Measurements from ENCODE around the gene CD70.
"Not testable (repeated sequence)": the region's sequence is repeated elsewhere in the genome, so short reads cannot be mapped to it uniquely, and the experiment has no call there.

CD70 gene, protein sequence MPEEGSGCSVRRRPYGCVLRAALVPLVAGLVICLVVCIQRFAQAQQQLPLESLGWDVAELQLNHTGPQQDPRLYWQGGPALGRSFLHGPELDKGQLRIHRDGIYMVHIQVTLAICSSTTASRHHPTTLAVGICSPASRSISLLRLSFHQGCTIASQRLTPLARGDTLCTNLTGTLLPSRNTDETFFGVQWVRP

GRCh38 chr19:6590827-6591319, at the start of gene CD70:
Gene CD70, minus strand, starts transcription at chr19:6591150. Its CDS starts 148 bp downstream, at chr19:6591002.
- peak; percentile 67 for DNase-seq

- DNase-seq = not testable (repeated sequence)
Observed at GRCh38 chr19:6640333-6640732, 49.4 kb upstream of the CD70 start.

DNA sequence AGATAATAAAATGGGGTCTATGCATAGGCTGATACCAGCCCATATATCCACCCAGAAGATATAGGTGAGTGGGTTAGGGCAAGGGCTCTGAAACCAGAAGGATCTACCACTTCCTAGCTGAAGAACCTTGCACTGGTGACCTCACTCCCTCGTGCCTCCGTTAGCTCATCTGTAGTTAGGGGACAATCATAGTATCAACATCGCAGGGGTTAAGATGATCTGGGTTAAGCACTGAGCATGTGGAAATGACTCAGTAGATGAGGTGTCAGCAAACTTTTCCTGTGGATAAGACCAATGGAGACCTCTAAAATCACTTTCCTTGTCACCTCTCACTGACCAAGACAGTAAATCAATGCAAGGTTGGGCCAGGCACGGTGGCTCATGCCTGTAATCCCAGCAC, 48.5 kb upstream of the CD70 start:
- no peak for DNase-seq

DNA sequence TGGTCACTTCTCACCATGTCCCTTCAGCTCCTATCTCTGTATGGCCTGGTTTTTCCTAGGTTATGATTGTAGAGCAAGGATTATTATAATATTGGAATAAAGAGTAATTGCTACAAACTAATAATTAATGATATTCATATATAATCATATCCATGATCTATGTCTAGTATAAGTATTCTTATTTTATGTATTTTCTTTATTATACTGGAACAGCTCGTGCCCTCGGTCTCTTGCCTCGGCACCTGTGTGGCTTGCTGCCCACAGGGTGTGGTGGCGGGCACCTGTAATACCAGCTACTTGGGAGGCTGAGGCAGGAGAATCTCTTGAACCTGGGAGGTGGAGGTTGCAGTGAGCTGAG, 42.5 kb upstream of the CD70 start:
- DNase-seq = not testable (repeated sequence)

- DNase-seq = peak; percentile 81
Observed at GRCh38 chr19:6632747-6633455, 42.0 kb upstream of the CD70 start.

DNA sequence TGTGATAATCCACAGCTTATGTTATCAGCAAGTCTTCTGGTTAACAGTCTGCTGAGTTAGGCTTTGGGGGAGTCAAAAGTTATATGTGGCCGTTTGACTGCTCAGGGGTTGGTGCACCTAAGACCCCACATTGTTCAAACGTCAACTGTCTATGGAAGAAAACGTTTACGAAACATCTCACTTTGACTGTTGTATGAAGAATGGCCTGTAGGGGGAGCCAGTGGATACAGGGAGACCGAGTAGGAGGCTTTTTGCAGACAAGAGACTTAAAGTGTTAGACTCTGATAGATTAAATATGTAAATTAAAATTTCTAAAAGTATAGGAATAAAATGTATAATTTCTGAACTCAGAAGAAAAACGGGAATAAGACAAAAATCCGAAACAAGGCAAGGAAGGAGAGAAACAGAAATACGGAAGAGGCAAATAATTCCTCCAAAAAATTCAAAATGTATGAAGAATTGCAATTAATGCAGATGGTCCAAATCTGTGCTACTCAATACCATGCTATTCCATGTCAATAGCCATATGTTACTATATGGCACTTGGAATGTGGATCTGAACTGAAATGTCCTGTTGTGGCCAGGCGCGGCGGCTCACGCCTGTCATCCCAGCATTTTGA, 41.2 kb upstream of the CD70 start:
- DNase-seq = peak; percentile 84

DNA sequence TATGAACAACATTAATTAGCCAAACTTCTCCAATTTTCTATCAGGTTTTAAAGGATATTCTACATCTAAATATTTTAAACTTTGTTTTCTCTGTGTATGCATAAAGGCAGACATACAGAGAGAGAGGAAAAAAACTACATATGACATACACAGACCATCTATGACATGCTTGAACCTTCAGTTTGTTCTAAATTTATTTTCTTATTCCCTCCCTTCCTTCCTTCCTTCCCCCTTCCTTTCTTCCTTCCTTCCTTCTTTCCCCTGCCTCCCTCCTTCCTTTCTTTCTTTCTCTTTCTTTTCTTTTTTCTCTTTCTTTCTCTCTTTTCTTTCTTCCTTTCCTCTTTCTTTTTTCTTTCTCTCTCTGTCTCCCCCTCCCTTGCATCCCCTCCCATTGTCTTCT, 35.8 kb upstream of the CD70 start:
- no peak for DNase-seq

DNA sequence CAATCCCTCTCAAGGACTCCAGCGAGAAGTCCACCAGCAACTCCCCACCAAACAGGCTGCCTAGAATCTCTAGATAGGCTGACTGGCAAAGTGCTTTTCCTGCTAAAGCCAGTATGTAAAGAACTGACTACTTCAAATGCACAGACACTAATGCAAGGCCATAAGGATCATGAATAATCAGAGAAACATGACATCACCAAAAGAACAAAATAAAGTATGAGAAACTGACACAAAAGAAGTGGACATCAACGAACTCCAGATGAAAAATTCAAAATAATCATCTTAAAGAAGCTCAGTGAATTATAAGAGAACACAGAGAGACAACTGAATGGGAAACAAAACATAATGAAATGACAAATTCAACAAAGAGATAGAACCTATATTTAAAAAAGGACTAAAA, 26.4 kb upstream of the CD70 start:
- DNase-seq = no peak

- DNase-seq = no peak
Observed at GRCh38 chr19:6616011-6616410, 25.1 kb upstream of the CD70 start.

DNA sequence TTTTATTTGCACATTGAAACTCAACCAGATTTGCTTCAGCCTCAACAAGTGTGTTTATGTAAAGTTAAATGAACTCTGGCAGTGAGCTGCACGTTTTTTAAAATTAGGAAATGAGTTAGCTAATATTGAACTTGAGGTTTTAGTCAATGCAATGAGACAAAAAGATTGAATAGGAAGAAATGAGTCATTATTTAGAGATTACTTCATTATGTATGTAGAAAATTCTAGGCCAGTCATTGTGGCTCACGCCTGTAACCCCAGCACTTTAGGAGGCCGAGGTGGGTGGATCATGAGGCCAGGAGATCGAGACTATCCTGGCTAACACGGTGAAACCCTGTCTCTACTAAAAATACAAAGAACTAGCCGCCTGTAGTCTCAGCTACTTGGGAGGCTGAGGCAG, 22.8 kb upstream of the CD70 start:
- DNase-seq = no peak

GRCh38 chr19:6610934-6611852, 20.2 kb upstream of the CD70 start:
- no peak for DNase-seq

DNA sequence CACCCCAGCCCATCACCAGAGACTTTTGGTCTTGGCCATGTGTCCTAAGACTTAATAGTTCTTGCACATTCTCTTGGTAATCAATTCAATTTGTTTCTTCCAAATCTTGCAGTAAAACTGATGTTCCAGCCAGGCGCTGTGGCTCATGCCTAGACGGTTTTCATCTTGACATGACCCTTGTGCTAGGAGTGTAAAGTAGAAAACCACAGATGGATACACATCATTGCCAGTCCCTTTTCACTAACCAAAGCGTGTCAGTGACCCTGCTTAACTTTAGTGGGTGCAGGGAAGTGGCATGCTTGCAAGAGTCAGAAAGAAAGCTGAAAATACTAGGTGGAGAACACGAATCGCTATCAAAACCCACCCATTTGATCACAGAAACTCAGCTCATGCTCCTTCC, 18.0 kb upstream of the CD70 start:
- DNase-seq = no peak

DNA sequence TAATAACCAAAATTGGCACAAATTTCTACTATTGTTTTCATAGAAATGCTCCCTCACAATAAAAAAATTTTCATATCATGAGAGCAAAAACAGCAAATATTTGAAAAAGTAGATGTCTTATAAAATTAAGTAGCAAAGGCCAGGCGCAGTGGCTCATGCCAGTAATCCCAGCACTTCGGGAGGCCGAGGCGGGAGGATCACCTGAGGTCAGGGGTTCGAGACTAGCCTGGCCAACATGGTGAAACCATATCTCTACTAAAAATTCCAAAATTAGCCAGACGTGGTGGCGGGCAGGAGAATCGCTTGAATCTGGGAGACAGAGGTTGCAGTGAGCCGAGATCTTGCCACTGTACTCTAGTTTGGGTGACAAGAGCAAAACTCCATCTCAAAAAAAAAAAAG, 17.2 kb upstream of the CD70 start:
- not testable (repeated sequence) for DNase-seq

GRCh38 chr19:6606276-6607070, 15.5 kb upstream of the CD70 start:
- not testable (repeated sequence) for DNase-seq

DNA sequence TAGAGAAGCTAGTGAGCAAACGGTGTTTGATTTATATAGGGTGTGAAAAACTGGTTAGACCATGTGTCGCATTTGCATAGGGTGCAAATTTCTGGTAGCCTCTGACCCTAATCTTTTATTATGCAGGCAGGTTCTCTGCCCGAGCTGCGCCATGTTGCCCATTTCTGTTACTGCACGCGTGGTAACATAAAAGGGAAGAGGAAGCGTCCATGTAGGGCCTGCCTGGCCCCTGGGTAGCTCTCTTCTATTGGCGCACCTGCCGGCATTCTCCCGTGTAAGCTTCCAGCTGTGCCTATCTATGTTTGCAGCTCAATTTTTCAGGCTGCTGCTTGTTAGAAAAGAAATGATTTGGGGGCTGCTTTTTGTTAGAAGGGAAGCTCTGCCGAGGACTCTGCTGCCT, 14.0 kb upstream of the CD70 start:
- DNase-seq = no peak

DNA sequence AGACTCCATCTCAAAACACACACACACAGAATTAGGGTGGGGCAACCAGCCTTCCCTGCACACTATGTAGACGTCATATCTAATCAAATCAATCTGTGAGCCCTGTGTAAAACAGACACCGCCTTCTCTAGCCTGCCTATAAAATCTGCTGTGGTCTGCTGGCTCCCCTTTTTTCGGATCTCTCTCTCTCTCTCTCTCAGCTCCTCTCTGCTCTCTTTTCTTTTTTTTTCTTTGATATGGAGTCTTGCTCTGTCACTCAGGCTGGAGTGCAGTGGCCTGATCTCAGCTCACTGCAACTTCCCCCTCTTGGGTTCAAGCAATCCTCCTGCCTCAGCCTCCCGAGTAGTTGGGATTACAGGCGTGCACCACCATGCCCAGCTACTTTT, 11.8 kb upstream of the CD70 start:
- DNase-seq = no peak

DNA sequence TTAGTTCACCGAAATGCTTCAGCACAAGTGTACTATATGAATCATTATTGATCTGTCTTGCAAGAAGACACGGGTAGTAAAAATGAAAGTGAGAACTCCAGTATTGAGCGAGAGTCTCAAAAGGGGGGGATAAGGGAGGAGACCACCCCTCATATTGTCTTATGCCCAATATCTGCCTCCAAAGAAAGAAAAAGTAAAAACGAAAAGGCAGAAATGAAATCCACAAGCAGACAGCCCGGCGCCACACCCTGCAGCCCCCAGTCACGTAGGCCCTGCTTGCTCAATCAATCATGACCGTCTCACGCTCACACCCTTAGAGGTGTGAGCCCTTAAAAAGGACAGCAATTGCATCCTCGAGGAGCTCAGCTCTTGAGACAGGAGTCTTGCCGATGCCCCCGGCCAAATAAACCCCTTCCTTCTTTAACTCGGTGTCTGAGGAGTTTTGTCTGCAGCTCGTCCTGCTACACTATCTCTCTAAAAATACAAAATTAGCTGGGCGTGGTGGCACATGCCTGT, 10.6 kb upstream of the CD70 start:
- DNase-seq = not testable (repeated sequence)

DNA sequence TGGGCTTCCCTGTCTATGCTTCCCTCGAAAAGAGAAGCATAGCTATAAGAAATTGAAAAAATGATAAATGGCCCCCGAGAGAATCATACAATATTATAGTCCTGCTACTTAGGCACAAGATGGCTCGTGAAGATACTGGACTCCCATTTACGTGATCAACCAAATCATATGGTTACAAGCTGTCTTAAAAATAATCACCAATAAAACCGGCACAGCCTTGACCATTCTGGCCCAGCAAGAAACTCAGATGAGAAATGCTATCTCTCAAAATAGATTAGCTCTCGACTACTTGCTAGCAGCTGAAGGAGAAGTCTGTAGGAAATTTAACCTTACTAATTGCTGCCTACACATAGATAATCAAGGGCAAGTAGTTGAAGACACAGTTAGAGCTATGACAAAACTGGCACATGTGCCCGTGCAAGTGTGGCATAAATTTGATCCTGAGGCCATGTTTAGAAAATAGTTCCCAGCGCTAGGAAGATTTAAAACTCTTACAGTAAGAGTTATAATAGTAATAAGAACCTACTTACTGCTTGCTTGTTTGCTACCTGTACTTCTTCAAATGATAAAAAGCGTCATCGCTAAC, 10.1 kb upstream of the CD70 start:
- DNase-seq = not testable (repeated sequence)

DNA sequence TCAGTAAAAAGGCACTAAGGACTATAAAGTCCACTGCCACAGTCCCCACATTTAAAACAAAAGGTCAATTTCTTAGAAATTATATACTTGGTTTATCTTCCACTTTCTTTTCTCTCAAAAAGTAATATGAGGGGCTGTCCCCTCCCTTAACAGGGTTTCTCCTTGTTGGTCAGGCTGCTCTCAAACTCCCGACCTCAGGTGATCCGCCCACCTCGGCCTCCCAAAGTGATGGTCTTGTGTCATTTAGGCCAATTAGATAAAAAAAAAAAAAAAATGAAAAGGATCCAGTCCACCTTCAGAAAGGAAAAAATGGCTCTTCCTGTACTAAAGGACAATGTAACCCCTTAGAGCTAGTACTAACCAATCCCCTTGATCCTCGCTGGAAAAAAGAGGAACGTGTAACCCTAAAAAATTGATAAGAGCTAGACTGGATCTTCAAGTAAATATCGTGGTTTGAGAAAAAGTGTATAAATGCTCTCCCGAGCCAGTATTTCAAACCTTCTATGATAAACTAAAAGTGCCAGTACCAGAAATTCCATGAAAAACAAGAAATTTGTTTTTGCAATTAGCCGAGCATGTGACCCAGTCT, 9.0 kb upstream of the CD70 start:
- no peak for DNase-seq

DNA sequence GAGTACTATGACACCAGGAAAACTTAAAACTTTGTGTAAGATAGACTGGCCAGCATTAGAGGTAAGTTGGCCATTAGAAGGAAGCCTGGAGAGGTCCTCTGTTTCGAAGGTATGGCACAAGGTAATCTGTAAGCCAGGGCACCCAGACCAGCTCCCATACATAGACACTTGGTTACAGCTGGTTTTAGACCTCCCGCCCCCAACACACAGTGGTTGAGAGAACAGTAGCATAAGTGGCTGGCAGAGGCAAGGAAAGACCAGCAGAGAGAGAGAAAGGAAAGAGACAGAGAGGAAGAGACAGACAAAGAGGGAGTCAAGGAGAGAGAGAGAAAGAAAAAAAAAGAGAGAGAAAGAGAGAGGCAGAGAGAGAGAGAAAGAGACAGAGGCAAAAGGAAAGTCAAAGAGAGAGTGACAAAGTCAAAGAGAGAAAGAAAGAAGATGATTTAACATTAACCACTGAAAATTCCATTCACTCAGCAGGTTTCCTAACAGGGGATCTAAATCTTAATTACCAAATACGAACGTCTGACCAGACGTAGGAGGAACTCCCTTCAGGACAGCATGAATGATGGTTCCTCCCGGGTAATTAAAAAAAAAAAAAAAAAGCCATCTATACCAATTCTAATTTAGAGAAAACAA, 7.4 kb upstream of the CD70 start:
- not testable (repeated sequence) for DNase-seq
